Fibroblast of skin of abdomen (primary cell): Measurements from ENCODE around the gene KLHDC10. TPM values are rescaled to one million over a fixed set of nuclear protein-coding genes. Genes with fewer than 3 reads are reported as not detected.
A peak's percentile ranks its signal among the peaks of the same experiment; 100 is the strongest.
"Not testable (repeated sequence)": the region's sequence is repeated elsewhere in the genome, so short reads cannot be mapped to it uniquely, and the experiment has no call there.

ENCODE experiments used
- DNase-seq: peaks from one replicate; pipeline ENCODE4 v3.0.0-alpha.2; 2013
- polyA plus RNA-seq, 2 experiments: library from polyadenylated mRNA; unstranded; fragments of 120-200 nt; gene quantifications; one replicate each; pipeline ENCODE4 v1.2.1, GENCODE V29; 2013; ENCODE audit not compliant: insufficient read length in 2 of 2

Gene KLHDC10
- polyA plus RNA-seq (2013, experiment 1 of 2; ENCODE audit: insufficient read length), result 19.5 TPM
- 18.4 TPM for polyA plus RNA-seq (2013, experiment 2 of 2; ENCODE audit: insufficient read length)

- DNase-seq, result peak; percentile 99
Observed at GRCh38 chr7:130069978-130070860, at the start of gene KLHDC10. Gene KLHDC10 (plus strand): TSS chr7:130070534. CDS start chr7:130070644, 110 bp downstream.

- no peak for DNase-seq
Observed at GRCh38 chr7:130021105-130021834, 49.1 kb upstream of the KLHDC10 start.

DNA sequence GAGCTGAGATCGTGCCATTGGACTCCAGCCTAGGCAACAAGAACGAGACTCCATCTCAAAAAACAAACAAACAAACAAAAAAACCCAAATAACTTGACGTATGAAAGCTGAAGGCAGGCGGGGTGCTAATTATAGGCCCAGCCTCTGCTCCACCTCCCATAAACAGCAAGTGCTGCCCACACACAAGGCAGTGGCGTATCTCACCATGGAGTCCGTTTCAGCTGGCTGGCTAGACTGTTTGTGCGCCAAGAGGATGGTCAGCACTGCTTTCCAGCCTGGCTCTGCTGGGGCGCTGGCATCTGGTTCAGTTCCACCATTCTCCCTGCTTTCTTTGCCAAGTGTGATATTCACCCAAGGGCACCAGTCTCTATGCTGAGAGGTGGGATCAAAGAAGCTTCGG is 48.2 kb upstream of the KLHDC10 start:
- DNase-seq, result no peak

DNA sequence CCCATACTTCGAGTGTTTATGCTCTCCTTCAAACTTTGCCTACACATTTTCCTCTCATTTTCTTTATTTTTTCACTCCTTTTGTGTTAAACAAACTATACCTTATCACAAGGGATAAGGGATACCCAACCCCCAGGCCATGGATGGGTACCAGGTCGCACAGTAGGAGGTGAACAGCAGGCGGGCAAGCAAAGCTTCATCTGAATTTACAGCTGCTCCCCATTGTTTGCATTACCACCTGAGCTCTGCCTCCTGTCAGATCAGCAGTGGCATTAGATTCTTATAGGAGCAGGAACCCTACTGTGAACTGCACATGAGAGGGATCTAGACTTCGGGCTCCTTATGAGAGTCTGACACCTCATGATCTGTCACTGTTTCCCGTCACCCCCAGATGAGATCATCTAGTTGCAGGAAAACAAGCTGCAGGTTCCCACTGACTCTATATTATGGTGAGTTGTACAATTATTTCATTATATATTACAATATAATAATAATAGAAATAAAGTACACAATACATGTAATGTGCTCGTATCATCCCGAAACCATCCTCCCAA is 47.6 kb upstream of the KLHDC10 start:
- DNase-seq, result no peak

DNA sequence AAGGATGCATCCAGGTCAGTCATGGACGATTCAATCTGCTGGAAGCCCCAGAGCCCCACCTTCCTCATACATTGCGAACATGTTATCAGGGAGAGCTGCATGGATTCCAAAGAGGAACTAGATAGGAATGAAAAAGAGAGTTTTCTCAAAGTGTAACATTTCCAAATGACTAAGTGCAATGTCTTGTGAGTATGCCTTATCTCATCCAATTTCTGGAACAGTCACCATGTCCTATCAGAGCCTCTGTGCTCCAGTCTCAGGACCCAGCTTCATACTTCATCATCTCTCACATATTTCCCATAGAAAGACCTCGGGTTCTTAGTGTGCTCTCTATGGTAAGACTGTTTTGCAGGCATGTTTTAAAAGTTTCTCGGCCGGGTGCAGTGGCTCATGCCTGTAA is 45.9 kb upstream of the KLHDC10 start:
- no peak for DNase-seq

DNA sequence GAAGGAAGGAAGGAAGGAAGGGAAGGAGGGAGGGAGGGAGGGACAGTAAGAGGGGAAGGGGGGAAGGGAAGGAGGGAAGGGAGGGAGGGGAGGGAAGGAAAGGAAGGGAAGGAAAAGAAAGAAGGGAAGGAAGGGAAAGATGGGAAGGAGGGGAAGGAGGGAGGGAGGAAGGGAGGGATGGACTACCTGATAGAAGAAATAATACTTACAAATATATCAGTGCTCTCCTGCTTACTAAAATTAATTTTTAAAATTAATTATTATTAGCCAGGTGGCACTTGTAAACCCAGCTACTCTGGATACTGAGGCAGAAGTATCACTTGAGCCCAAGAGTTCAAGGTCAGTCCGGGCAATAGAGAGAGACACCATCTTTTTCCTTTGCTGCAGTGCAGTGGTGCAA is 37.6 kb upstream of the KLHDC10 start:
- DNase-seq, result no peak

GRCh38 chr7:130037703-130038102 is 32.6 kb upstream of the KLHDC10 start:
- no peak for DNase-seq

- DNase-seq, result no peak
Observed at GRCh38 chr7:130040576-130040975, 29.8 kb upstream of the KLHDC10 start.

DNA sequence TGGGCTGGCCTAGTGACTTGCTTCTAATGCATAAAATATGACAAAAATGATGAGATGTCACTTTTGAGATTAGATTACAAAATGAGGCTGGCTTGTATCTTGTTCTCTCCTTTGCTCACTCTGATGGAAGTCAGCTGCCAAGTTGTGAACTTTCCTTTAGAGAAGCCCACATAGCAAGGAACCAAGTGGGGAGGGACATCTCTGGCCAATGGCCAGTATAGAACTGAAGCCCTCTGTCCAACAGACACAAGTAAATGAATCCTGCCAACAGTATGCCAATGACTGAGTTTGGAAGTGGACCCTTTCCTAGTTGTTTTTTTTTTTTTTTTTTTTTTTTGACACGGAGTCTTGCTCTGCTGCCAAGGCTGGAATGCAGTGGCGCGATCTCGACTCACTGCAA is 22.5 kb upstream of the KLHDC10 start:
- no peak for DNase-seq

- DNase-seq, result no peak
Observed at GRCh38 chr7:130048906-130049305, 21.4 kb upstream of the KLHDC10 start.

- DNase-seq, result not testable (repeated sequence)
Observed at GRCh38 chr7:130052250-130052649, 18.1 kb upstream of the KLHDC10 start.

DNA sequence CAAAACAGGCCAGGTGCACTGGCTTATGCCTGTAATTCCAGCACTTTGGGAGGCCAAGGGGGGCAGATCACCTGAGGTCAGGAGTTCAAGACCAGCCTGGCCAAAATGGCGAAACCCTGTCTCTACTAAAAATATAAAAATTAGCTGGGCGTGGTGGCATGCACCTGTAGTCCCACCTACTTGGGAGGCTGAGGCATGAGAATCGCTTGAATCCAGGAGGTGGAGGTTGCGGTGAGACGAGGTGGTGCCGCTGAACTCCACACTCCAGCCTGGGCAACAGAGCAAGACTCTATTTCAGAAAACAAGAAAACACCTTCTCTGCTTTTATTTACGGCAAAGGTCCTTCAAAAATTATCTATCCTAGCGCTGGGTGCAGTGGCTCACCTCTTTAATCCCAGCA is 15.1 kb upstream of the KLHDC10 start:
- not testable (repeated sequence) for DNase-seq

GRCh38 chr7:130062246-130062645 is 8.1 kb upstream of the KLHDC10 start:
- DNase-seq, result no peak

GRCh38 chr7:130063036-130063435 is 7.3 kb upstream of the KLHDC10 start:
- DNase-seq, result peak; percentile 38

DNA sequence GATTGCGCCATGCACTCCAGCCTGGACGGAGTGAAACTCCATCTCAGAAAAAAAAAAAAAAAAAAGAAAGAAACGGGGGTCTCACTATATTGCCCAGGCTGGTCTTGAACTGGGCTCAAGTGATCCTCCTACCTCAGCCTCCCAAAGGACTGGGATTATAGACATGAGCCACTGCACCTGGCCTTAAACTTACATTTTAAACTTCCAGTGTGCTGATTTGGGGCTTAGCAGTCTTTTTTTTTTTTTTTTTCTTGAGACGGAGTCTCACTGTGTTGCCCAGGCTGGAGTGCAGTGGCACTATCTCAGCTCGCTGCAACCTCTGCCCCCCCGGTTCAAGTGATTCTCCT is 5.8 kb upstream of the KLHDC10 start:
- not testable (repeated sequence) for DNase-seq

GRCh38 chr7:130065500-130066152 is 4.7 kb upstream of the KLHDC10 start:
- DNase-seq, result no peak

DNA sequence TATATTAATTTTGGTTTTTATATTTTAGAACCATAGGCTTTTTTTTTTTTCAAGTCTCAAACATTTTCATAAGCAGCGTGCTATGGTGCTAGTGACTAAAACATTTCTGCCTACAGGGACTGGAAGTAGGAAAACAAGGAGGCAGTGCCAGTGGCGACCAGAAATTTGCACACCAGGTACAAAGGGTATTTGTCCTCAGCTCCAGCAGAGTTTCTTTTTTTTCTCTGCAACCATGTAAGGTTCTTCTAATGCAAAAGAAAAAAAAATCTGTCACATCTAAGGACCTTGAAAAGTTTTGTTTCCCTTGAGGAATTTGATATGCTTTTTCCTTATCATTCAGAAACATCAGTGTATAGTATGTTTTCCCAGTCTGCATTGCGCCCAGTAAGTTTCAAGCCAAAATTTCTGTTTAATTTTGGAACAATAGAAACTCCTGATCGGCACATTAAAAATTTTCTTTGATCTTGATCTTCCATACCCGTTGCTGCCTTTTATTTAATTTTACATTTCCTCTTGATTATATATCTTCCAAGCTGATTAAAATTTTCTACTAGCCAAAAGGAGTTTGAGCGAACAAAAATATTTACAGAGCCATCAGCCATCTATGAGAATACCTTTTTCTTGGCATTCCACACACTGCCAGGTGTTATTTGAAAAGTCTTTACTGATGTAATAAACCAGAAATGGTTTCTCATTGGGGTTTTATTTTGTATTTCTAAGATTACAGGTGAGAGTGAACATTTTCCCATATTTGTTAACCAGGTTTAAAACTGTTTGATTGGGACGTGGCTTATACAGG is 956 bp upstream of the KLHDC10 start:
- DNase-seq, result no peak

- DNase-seq, result no peak
Observed at GRCh38 chr7:130070861-130071622, 708 bp downstream of the KLHDC10 start.

- DNase-seq, result peak; percentile 81
Observed at GRCh38 chr7:130071701-130072622, 1.6 kb downstream of the KLHDC10 start.

DNA sequence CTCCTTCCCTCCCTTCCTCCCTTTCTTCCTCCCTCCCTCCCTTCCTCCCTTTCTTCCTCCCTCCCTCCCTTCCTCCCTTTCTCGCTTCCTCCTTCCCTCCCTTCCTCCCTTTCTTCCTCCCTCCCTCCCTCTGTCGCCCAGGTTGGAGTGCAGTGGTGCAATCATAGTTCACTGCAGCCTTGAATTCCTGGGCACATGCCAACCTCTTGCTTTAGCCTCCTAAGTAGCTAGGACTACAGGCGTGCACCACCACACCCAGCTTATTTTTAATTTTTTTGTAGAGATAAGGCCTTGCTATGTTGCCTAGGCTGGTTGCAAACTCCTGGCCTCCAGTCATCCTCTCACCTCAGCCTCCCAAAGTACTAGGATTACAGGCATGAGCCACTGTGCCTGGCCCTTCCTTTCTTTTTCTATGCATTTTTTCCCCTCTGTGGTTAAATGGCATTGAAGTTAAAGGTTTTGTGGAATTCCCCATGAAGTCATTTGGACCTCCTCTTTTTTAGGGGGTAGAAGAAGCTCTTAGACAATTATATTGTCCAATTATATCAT is 9.6 kb downstream of the KLHDC10 start:
- DNase-seq, result no peak
